HG03442 (cell line): ENCODE measurements around the gene C1orf198.

Experiments used
- ATAC-seq: cut with Tn5 transposase; IDR thresholded peaks from one replicate; pipeline ENCODE4 v1.9.1; 2021; ENCODE audit warnings: mild to moderate bottlenecking, moderate library complexity; ENCODE audit not compliant: unreplicated experiment

C1orf198 gene

DNA sequence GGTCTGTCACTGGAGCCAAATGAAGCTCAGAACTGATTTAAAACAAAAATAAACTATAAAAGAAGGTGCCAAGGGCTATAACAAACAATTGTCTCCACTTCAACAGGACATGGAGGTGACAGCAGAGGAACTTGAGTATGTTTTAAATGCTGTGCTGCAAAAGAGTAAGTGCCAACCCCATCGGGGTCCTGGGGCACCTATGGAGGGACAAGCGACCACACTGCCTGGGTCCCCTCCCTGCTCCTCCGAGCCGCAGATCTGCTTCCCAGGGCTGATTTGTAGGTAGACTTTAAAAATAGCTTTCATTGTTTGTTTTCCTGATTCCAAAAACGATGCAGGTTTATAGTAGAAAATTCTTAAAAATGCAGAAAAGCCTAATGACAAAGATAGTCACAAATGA, 78.3 kb downstream of the C1orf198 start:
- no peak for ATAC-seq

DNA sequence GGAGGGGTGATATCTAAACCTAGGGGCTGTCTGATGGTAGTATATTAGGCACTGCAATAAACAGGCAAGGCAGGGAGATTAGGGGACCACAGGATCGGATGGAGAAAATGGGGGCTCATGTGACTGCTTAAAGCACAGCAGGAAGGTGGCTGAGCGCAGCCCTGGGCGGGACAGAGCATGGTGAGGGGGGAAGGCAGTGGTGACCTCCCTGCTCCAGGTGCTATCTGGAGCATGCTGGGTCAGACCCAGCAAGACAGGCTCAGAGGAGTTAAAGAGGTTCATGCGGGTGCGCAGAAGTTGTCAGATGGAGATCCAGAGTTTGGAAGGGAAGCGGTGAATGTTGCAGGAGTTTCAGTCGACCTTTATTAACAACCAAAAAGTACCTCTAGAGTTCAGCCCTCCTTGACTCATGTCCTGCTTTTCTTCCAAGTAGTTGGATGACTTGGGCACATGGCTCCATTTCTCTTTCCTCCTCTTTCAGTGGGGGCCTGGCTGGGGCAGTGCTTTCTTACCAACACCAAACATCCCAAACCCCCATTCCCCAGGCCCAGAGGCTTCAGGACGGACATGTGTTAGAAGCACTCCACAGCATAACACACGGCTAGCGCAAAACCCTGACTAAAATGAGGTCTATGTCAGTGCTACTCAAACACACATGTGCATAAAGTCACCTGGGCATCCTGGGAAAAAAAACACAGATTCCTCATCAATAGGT, 79.6 kb downstream of the C1orf198 start:
- ATAC-seq = no peak

DNA sequence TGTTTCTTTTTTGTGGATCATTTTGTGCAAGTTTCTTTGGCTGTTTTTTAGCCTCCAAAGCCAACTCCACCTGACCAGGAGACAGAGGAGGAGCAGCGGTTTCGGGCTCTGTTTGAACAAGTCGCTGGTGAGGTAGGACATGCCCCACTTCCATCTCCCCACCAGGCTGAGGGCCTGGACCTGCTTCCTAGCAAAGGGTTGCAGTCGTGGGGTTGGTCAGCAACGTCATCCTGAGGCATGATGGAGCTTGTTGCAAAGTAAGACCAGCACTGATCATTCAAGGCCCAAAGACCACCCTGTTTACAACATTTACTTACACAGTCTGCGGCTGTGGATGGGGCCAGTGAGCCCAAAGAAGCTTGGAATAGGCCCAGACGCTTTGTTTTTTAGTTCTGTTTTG, 80.8 kb downstream of the C1orf198 start:
- ATAC-seq = no peak
